HEK293 (cell line): ENCODE results near the gene GTF2F1.

Experiments
- CTCF ChIA-PET: fragments of 350-600 bp; formaldehyde crosslinking; extraction: SDS; loops from one replicate; lab custom pipeline; 2021; ENCODE audit warnings: antibody characterized with exemption; lab: Yijun Ruan, JAX
- POLR2A ChIA-PET: fragments of 300-600 bp; formaldehyde crosslinking; extraction: SDS; loops from one replicate; lab custom pipeline; 2020; ENCODE audit warnings: antibody characterized with exemption, inconsistent platforms; lab: Yijun Ruan, JAX
- H3K27ac ChIP-seq: fragments of 200-500 bp; sonication (Bioruptor generic); 2 replicates; pipeline ENCODE4 v1.5.1; 2014; ENCODE audit warnings: low read depth, low read length, control low read depth, inconsistent platforms; ENCODE audit errors: extremely low read depth
- H3K36me3 ChIP-seq, 2 experiments: fragments of 200-500 bp in 1 of 2; sonication (Bioruptor generic) in 1 of 2; 1 replicate in 1 of 2; 2 replicates in 1 of 2; pipeline ENCODE4 v1.5.1; 2014 to 2017; ENCODE audit warnings: inconsistent platforms in 2 of 2, low read length in 2 of 2; ENCODE audit not compliant: control insufficient read depth in 2 of 2, insufficient read depth in 1 of 2
- H3K4me1 ChIP-seq: fragments of 200-500 bp; sonication (Bioruptor generic); 2 replicates; pipeline ENCODE4 v1.5.1; 2014; ENCODE audit warnings: mild to moderate bottlenecking, low read length, inconsistent platforms; ENCODE audit not compliant: control insufficient read depth, insufficient read depth
- H3K4me3 ChIP-seq: 2 replicates; pipeline ENCODE4 v1.5.1; 2011; ENCODE audit warnings: low read depth, mild to moderate bottlenecking, control low read depth, low read length, moderate library complexity
- H3K9me3 ChIP-seq: fragments of 200-500 bp; sonication (Bioruptor generic); 2 replicates; pipeline ENCODE4 v1.5.1; 2014; ENCODE audit warnings: low read depth, low read length, inconsistent platforms; ENCODE audit not compliant: control insufficient read depth, insufficient read depth
- KLF8 ChIP-seq: fragments of 450-650 bp; formaldehyde crosslinking; IDR thresholded peaks from 2 replicates; pipeline ENCODE4 v1.5.1; 2016; ENCODE audit warnings: missing biosample characterization, missing genetic modification characterization
- SCRT2 ChIP-seq: fragments of 450-650 bp; formaldehyde crosslinking; IDR thresholded peaks from 2 replicates; pipeline ENCODE4 v1.5.1; 2016; ENCODE audit warnings: missing biosample characterization, missing genetic modification characterization
- SP2 ChIP-seq: fragments of 450-650 bp; formaldehyde crosslinking; IDR thresholded peaks from 2 replicates; pipeline ENCODE4 v1.5.1; 2016; ENCODE audit warnings: missing biosample characterization, missing genetic modification characterization
- TRIM28 ChIP-seq: IDR thresholded peaks from 2 replicates; pipeline ENCODE4 v1.6.1; 2011; ENCODE audit warnings: low read length, control low read depth, borderline replicate concordance
- WT1 ChIP-seq: fragments of 450-650 bp; formaldehyde crosslinking; IDR thresholded peaks from 2 replicates; pipeline ENCODE4 v1.5.1; 2016; ENCODE audit warnings: missing biosample characterization, missing genetic modification characterization
- ZBTB1 ChIP-seq: fragments of 450-650 bp; formaldehyde crosslinking; IDR thresholded peaks from 2 replicates; pipeline ENCODE4 v1.5.1; 2016; ENCODE audit warnings: missing biosample characterization, missing genetic modification characterization
- ZBTB20 ChIP-seq: fragments of 450-650 bp; formaldehyde crosslinking; IDR thresholded peaks from 2 replicates; pipeline ENCODE4 v1.5.1; 2016; ENCODE audit warnings: missing biosample characterization, missing genetic modification characterization
- ZBTB49 ChIP-seq: fragments of 450-650 bp; formaldehyde crosslinking; IDR thresholded peaks from 2 replicates; pipeline ENCODE4 v1.5.1; 2016; ENCODE audit warnings: missing biosample characterization, missing genetic modification characterization, low read depth
- ZFHX2 ChIP-seq: fragments of 450-650 bp; formaldehyde crosslinking; conservative IDR thresholded peaks from 2 replicates; pipeline ENCODE4 v1.5.1; 2016; ENCODE audit warnings: missing biosample characterization, missing genetic modification characterization
- ZFP41 ChIP-seq: fragments of 450-650 bp; formaldehyde crosslinking; IDR thresholded peaks from 2 replicates; pipeline ENCODE4 v1.5.1; 2016; ENCODE audit warnings: missing biosample characterization, missing genetic modification characterization, borderline replicate concordance
- ZNF221 ChIP-seq: fragments of 450-650 bp; formaldehyde crosslinking; IDR thresholded peaks from 2 replicates; pipeline ENCODE4 v1.5.1; 2017; ENCODE audit warnings: missing biosample characterization, missing genetic modification characterization, borderline replicate concordance
- ZNF24 ChIP-seq: fragments of 450-650 bp; formaldehyde crosslinking; IDR thresholded peaks from 2 replicates; pipeline ENCODE4 v1.5.1; 2016; ENCODE audit warnings: missing biosample characterization, missing genetic modification characterization
- ZNF311 ChIP-seq: fragments of 450-650 bp; formaldehyde crosslinking; IDR thresholded peaks from 2 replicates; pipeline ENCODE4 v1.5.1; 2017; ENCODE audit warnings: missing biosample characterization, missing genetic modification characterization, borderline replicate concordance
- ZNF366 ChIP-seq: fragments of 450-650 bp; formaldehyde crosslinking; conservative IDR thresholded peaks from 2 replicates; pipeline ENCODE4 v1.5.1; 2016; ENCODE audit warnings: missing biosample characterization, missing genetic modification characterization
- ZNF398 ChIP-seq: fragments of 450-650 bp; formaldehyde crosslinking; IDR thresholded peaks from 2 replicates; pipeline ENCODE4 v1.5.1; 2017; ENCODE audit warnings: missing biosample characterization, missing genetic modification characterization
- ZNF423 ChIP-seq: fragments of 450-650 bp; formaldehyde crosslinking; IDR thresholded peaks from 2 replicates; pipeline ENCODE4 v1.5.1; 2016; ENCODE audit warnings: missing biosample characterization, missing genetic modification characterization
- ZNF530 ChIP-seq: fragments of 450-650 bp; formaldehyde crosslinking; IDR thresholded peaks from 2 replicates; pipeline ENCODE4 v1.5.1; 2016; ENCODE audit warnings: low read depth, missing biosample characterization, missing genetic modification characterization
- ZNF623 ChIP-seq: fragments of 450-650 bp; formaldehyde crosslinking; IDR thresholded peaks from 2 replicates; pipeline ENCODE4 v1.5.1; 2016; ENCODE audit warnings: missing biosample characterization, missing genetic modification characterization
- ZNF670 ChIP-seq: fragments of 450-650 bp; formaldehyde crosslinking; IDR thresholded peaks from 2 replicates; pipeline ENCODE4 v1.5.1; 2016; ENCODE audit warnings: missing biosample characterization, missing genetic modification characterization, low read depth
- ZNF76 ChIP-seq: fragments of 450-650 bp; formaldehyde crosslinking; IDR thresholded peaks from 2 replicates; pipeline ENCODE4; 2016; ENCODE audit warnings: low read depth, missing biosample characterization, missing genetic modification characterization, borderline replicate concordance
- ZNF777 ChIP-seq: fragments of 450-650 bp; formaldehyde crosslinking; IDR thresholded peaks from 2 replicates; pipeline ENCODE4 v1.5.1; 2017; ENCODE audit warnings: missing biosample characterization, missing genetic modification characterization, borderline replicate concordance
- TF ChIP-seq, protein P1 (sequence below): fragments of 450-650 bp; formaldehyde crosslinking; IDR thresholded peaks from 2 replicates; pipeline ENCODE4 v1.5.1; 2016; ENCODE audit warnings: missing biosample characterization, missing genetic modification characterization
- TF ChIP-seq, protein P2 (sequence below): fragments of 450-650 bp; formaldehyde crosslinking; conservative IDR thresholded peaks from 2 replicates; pipeline ENCODE4 v1.5.1; 2016; ENCODE audit warnings: low read depth, missing biosample characterization, missing genetic modification characterization

The GTF2F1 gene

GRCh38 chr19:6373813-6374108 lies 19.2 kb downstream of the GTF2F1 start (continued):
- TF ChIP-seq ZNF76 (tag by site-specific recombination) (peak; percentile 9; the same call in 1 of the 2 replicates), ZNF623 (tag by site-specific recombination) (no peak), ZNF530 (tag by site-specific recombination) (no peak), ZNF670 (tag by site-specific recombination) (no peak), ZBTB1 (no peak), WT1 (no peak)

DNA sequence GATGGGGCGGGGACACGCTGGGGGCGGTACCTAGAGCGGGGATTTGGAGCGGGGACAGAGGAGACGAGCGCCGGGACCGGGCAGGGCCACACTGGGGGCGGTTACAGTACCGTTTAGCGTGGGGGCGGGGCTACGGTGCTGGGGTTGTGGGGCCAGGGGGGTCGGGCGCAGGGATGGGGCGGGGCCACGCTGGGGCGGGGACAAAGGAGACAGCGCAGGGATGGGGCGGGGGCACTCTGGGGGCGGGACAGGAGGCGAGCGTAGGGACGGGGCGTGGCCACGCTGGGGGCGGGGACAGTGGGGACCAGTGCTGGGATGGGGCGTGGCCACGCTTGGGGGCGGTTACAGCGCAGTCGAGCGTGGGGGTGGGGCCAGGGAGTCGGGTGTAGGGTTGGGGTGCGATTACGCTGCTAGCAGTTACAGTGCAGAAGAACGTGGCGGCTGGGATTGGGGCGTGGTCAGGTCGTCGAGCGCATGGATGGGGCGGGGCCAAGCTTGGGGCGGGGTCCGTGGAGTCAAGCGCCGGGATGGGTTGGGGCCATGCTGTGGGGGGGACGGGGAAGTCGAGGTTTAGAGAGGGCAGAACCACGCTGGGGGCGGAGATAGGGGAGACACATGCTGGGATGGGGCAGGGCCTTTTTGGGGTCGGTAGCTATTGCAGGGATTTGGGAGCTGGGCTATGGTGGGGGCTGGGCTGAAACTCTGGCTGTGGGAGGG lies 19.7 kb downstream of the GTF2F1 start:
- ChIA-PET CTCF (interaction anchor here (0.5 to 1.1 kb wide), 7 partner anchors 9 to 122 kb away, joined by 3 to 4 read pairs (median 3); no protein-coding TSS in a partner anchor), POLR2A (interaction anchor here (0.7 to 3.0 kb wide), 14 partner anchors 11 to 684 kb away, joined by 3 to 60 read pairs (median 5); partner anchors contain the start of genes CATSPERD, CLPP, GPR108 and GTF2F1)
- H3K4me1 ChIP-seq, result peaks cover 3% of the 10 kb centered on the region; the same call in 1 of the 2 replicates
- H3K4me3 ChIP-seq, result peak overlapping the region; percentile 88
- peak overlapping the region; percentile 88 for H3K27ac ChIP-seq
- peaks cover 8 to 11% of the 10 kb centered on the region in 2 experiments; a peak in 2 of 3 replicates for H3K36me3 ChIP-seq
- no peaks in the 10 kb centered on the region for H3K9me3 ChIP-seq
- TF ChIP-seq, protein P1, sequence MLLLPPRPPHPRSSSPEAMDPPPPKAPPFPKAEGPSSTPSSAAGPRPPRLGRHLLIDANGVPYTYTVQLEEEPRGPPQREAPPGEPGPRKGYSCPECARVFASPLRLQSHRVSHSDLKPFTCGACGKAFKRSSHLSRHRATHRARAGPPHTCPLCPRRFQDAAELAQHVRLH (tag by site-specific recombination), result no peak
- no peak for TF ChIP-seq SCRT2 (tag by site-specific recombination)
- TF ChIP-seq ZFP41 (tag by site-specific recombination), result no peak
- no peak for TF ChIP-seq ZFHX2 (tag by site-specific recombination)
- peak; percentile 74 for TF ChIP-seq SP2 (tag by site-specific recombination)
- no peak for TF ChIP-seq ZNF311
- no peak for TF ChIP-seq ZNF24 (tag by site-specific recombination)
- no peak for TF ChIP-seq ZNF221 (tag by site-specific recombination)
- 0 out of 2 replicates have a peak, but pooled peaks have one; percentile 14 for TF ChIP-seq ZNF76 (tag by site-specific recombination)
- no peak for TF ChIP-seq TRIM28
- TF ChIP-seq ZNF777, result no peak
- TF ChIP-seq ZNF423 (tag by site-specific recombination), result no peak
- 0 out of 2 replicates have a peak, but pooled peaks have one; percentile 28 for TF ChIP-seq ZNF398
- TF ChIP-seq KLF8, result peak; percentile 61; the same call in 1 of the 2 replicates
- TF ChIP-seq ZBTB49 (tag by site-specific recombination), result no peak
- no peak for TF ChIP-seq ZBTB20
- TF ChIP-seq ZNF366 (tag by site-specific recombination), result no peak
- TF ChIP-seq, protein P2, sequence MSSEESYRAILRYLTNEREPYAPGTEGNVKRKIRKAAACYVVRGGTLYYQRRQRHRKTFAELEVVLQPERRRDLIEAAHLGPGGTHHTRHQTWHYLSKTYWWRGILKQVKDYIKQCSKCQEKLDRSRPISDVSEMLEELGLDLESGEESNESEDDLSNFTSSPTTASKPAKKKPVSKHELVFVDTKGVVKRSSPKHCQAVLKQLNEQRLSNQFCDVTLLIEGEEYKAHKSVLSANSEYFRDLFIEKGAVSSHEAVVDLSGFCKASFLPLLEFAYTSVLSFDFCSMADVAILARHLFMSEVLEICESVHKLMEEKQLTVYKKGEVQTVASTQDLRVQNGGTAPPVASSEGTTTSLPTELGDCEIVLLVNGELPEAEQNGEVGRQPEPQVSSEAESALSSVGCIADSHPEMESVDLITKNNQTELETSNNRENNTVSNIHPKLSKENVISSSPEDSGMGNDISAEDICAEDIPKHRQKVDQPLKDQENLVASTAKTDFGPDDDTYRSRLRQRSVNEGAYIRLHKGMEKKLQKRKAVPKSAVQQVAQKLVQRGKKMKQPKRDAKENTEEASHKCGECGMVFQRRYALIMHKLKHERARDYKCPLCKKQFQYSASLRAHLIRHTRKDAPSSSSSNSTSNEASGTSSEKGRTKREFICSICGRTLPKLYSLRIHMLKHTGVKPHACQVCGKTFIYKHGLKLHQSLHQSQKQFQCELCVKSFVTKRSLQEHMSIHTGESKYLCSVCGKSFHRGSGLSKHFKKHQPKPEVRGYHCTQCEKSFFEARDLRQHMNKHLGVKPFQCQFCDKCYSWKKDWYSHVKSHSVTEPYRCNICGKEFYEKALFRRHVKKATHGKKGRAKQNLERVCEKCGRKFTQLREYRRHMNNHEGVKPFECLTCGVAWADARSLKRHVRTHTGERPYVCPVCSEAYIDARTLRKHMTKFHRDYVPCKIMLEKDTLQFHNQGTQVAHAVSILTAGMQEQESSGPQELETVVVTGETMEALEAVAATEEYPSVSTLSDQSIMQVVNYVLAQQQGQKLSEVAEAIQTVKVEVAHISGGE (tag by site-specific recombination), result 0 out of 2 replicates have a peak, but pooled peaks have one; percentile 19
